GM12878 (cell line): Measurements from ENCODE around the gene SPATA24. TPM values are rescaled to one million over a fixed set of nuclear protein-coding genes. Genes with fewer than 3 reads are reported as not detected.

Source experiments
- ATF7 ChIP-seq: fragments of 450-650 bp; IDR thresholded peaks from 2 replicates; pipeline ENCODE4 v1.6.1; 2016; ENCODE audit warnings: low read depth, mild to moderate bottlenecking
- BCL11A ChIP-seq: IDR thresholded peaks from 2 replicates; pipeline ENCODE4 v1.6.1; 2011; ENCODE audit warnings: low read depth, low read length
- BMI1 ChIP-seq: fragments of 450-650 bp; IDR thresholded peaks from 2 replicates; pipeline ENCODE4 v1.6.1; 2016; ENCODE audit warnings: mild to moderate bottlenecking, moderate library complexity, borderline replicate concordance
- CUX1 ChIP-seq: IDR thresholded peaks from 2 replicates; pipeline ENCODE4 v1.6.1; 2012; ENCODE audit warnings: improper control_type of control experiment, low read depth, low read length; ENCODE audit not compliant: insufficient replicate concordance
- DPF2 ChIP-seq: fragments of 450-650 bp; IDR thresholded peaks from 2 replicates; pipeline ENCODE4 v1.6.1; 2017; ENCODE audit warnings: mild to moderate bottlenecking
- EP300 ChIP-seq, 2 experiments: fragments of 150-350 bp in 1 of 2; IDR thresholded peaks; 2 replicates each; pipeline ENCODE4 v1.6.1; 2011 to 2012; ENCODE audit warnings: low read depth in 2 of 2, low read length in 2 of 2, borderline replicate concordance in 1 of 2, improper control_type of control experiment in 1 of 2, inconsistent platforms in 1 of 2; ENCODE audit not compliant: control insufficient read depth in 1 of 2
- ETV6 ChIP-seq, 2 experiments: fragments of 450-650 bp in 1 of 2; IDR thresholded peaks in 1 of 2; conservative IDR thresholded peaks in 1 of 2; 2 replicates each; pipeline ENCODE4 v1.6.1; 2014; ENCODE audit warnings: antibody characterized with exemption in 1 of 2, borderline replicate concordance in 1 of 2, low read depth in 1 of 2, mild to moderate bottlenecking in 1 of 2, moderate library complexity in 1 of 2
- FOXM1 ChIP-seq: IDR thresholded peaks from 2 replicates; pipeline ENCODE4 v1.6.1; 2012; ENCODE audit warnings: low read depth, mild to moderate bottlenecking, inconsistent platforms, low read length, moderate library complexity
- GATAD2B ChIP-seq: fragments of 450-650 bp; conservative IDR thresholded peaks from 2 replicates; pipeline ENCODE4 v1.6.1; 2017; ENCODE audit warnings: low read depth, mild to moderate bottlenecking, moderate library complexity
- IKZF1 ChIP-seq: fragments of 450-650 bp; conservative IDR thresholded peaks from 2 replicates; pipeline ENCODE4 v1.6.1; 2017; ENCODE audit warnings: antibody characterized with exemption, mild to moderate bottlenecking
- MAX ChIP-seq: IDR thresholded peaks from 2 replicates; pipeline ENCODE4 v1.6.1; 2012; ENCODE audit warnings: low read depth, low read length, improper control_type of control experiment
- MLLT1 ChIP-seq: fragments of 450-650 bp; IDR thresholded peaks from 2 replicates; pipeline ENCODE4 v1.6.1; 2016; ENCODE audit warnings: mild to moderate bottlenecking
- MTA2 ChIP-seq: fragments of 450-650 bp; IDR thresholded peaks from 2 replicates; pipeline ENCODE4 v1.6.1; 2016; ENCODE audit warnings: low read depth, mild to moderate bottlenecking, moderate library complexity
- MYC ChIP-seq: IDR thresholded peaks from 2 replicates; pipeline ENCODE4 v1.6.1; 2011; ENCODE audit warnings: mild to moderate bottlenecking, low read length, moderate library complexity, inconsistent platforms; ENCODE audit not compliant: insufficient read depth, insufficient replicate concordance, insufficient read length, severe bottlenecking
- NBN ChIP-seq: fragments of 450-650 bp; IDR thresholded peaks from 2 replicates; pipeline ENCODE4 v1.6.1; 2016
- NFIC ChIP-seq: IDR thresholded peaks from 2 replicates; pipeline ENCODE4 v1.6.1; 2012; ENCODE audit warnings: low read depth, mild to moderate bottlenecking, inconsistent platforms, low read length, moderate library complexity
- NR2C1 ChIP-seq: fragments of 450-650 bp; IDR thresholded peaks from 2 replicates; pipeline ENCODE4 v1.6.1; 2017; ENCODE audit warnings: antibody characterized with exemption, mild to moderate bottlenecking, moderate library complexity
- POLR2A ChIP-seq: IDR thresholded peaks from 2 replicates; pipeline ENCODE4 v1.6.1; 2011; ENCODE audit warnings: low read depth, mild to moderate bottlenecking, low read length
- POLR2AphosphoS5 ChIP-seq: IDR thresholded peaks from 2 replicates; pipeline ENCODE4 v1.6.1; 2011; ENCODE audit warnings: mild to moderate bottlenecking, low read length, inconsistent platforms
- RAD51 ChIP-seq: fragments of 450-650 bp; IDR thresholded peaks from 2 replicates; pipeline ENCODE4 v1.6.1; 2016; ENCODE audit warnings: moderate library complexity, mild to moderate bottlenecking, inconsistent platforms
- RELA ChIP-seq: fragments of 450-650 bp; IDR thresholded peaks from 2 replicates; pipeline ENCODE4 v1.8.0; 2014; ENCODE audit warnings: borderline replicate concordance; ENCODE audit not compliant: partially characterized antibody
- SUZ12 ChIP-seq: fragments of 200-600 bp; sonication (generic); IDR thresholded peaks from one replicate; pipeline ENCODE4 v1.6.1; 2018; ENCODE audit warnings: antibody characterized with exemption, mild to moderate bottlenecking; ENCODE audit not compliant: unreplicated experiment
- TCF7 ChIP-seq: IDR thresholded peaks from 2 replicates; pipeline ENCODE4 v1.6.1; 2014; ENCODE audit warnings: antibody characterized with exemption, borderline replicate concordance
- ZNF217 ChIP-seq: fragments of 450-650 bp; IDR thresholded peaks from 2 replicates; pipeline ENCODE4 v1.6.1; 2017; ENCODE audit warnings: antibody characterized with exemption, mild to moderate bottlenecking
- ZNF622 ChIP-seq: fragments of 450-650 bp; IDR thresholded peaks from 2 replicates; pipeline ENCODE4 v1.6.1; 2017; ENCODE audit warnings: mild to moderate bottlenecking, inconsistent platforms
- polyA plus RNA-seq, 11 experiments: library from polyadenylated mRNA; depleted of rRNA in 4 of 11; unstranded in 6 of 11; stranded (reverse) in 5 of 11; fragments of >200 nt; fragmentation: Nextera tagmentation in 4 of 11; fragmentation: Illumina TruSeq in 1 of 11; extraction: Ambion mirVana in 4 of 11; extraction: Trizol in 1 of 11; gene quantifications; 1 replicate in 1 of 11; 2 replicates in 10 of 11; pipeline versions ENCODE4 v1.2.1 to v1.2.3, GENCODE V29; 2011 to 2016; ENCODE audit warnings: inconsistent platforms in 2 of 11, missing spikeins in 2 of 11, low read depth in 1 of 11
- total RNA-seq, 4 experiments: library from RNA; depleted of rRNA in 3 of 4; stranded (reverse); fragments of >200 nt in 3 of 4; fragmentation: Illumina TruSeq in 1 of 4; extraction: Trizol in 1 of 4; gene quantifications; 2 replicates each; pipeline versions ENCODE4 v1.2.1 to v1.2.3, GENCODE V29; 2013 to 2021

SPATA24 gene
- total and polyA plus RNA-seq, 10 of the 15 experiments (the other 5 are each of a cell fraction or from before 2014, with no cell fraction given): 4.1 to 9.8 (median 7.3) TPM

GRCh38 chr5:139399501-139400121 is 4.3 kb downstream of the SPATA24 start (continued):
- TF ChIP-seq ZNF622 (no peak), ZNF217 (no peak), MLLT1 (0 out of 2 replicates have a peak, but pooled peaks have one; percentile 44), BMI1 (peak; percentile 54; the same call in 1 of the 2 replicates), MYC (no peak), NFIC (no peak), POLR2A (0 out of 2 replicates have a peak, but pooled peaks have one; percentile 37), SUZ12 (no peak), ETV6 (conservative IDR thresholded peaks at IDR 0.05 in 1 of 2, IDR thresholded peaks at IDR 0.05 in 1 of 2; ENCODE audit: borderline replicate concordance in 1 of 2, low read depth in 1 of 2) (0 out of 4 replicates have a peak, but pooled peaks of 1 of the 2 experiments have one; percentile 23), DPF2 (peak; percentile 84), MAX (no peak), IKZF1 (peak; percentile 88), BCL11A (peak; percentile 49; the same call in 1 of the 2 replicates), FOXM1 (no peak), RAD51 (peak; percentile 8; the same call in 1 of the 2 replicates), GATAD2B (peak; percentile 95), EP300 (IDR thresholded peaks at IDR 0.05; ENCODE audit: borderline replicate concordance in 1 of 2, control insufficient read depth in 1 of 2, low read depth in 2 of 2, low read length in 2 of 2) (peak; percentile 65 to 71; a peak in 3 of 4 replicates), RELA (peak; percentile 22), NBN (peak; percentile 82; the same call in 1 of the 2 replicates), NR2C1 (no peak), CUX1 (peak; percentile 96), TCF7 (no peak), POLR2AphosphoS5 (peak; percentile 63), MTA2 (peak; percentile 75), ATF7 (peak; percentile 92)
